Smooth muscle cell of the coronary artery (primary cell): Measurements from ENCODE around the gene ERVH48-1. TPM values are rescaled to one million over a fixed set of nuclear protein-coding genes. Genes with fewer than 3 reads are reported as not detected.

Experiments
- total RNA-seq: library from RNA; depleted of rRNA; stranded (reverse); fragments of >200 nt; gene quantifications from 2 replicates; pipeline ENCODE4 v1.2.3, GENCODE V29; 2014; ENCODE audit warnings: low replicate concordance

Gene ERVH48-1
- total RNA-seq: not detected in 2 replicates

GRCh38 chr21:42925114-42925926 is at the start of gene ERVH48-1:
Gene ERVH48-1, minus strand, starts transcription at chr21:42925630. Its CDS starts 6,624 bp downstream, at chr21:42919006.

GRCh38 chr21:42973991-42974831 is 48.8 kb upstream of the ERVH48-1 start, which contains the start of gene PKNOX1:
Gene PKNOX1, plus strand, starts transcription at chr21:42974562. Its CDS starts 29,820 bp downstream, at chr21:43004382.

GRCh38 chr21:42892931-42893755 is 32.3 kb downstream of the ERVH48-1 start, which contains the start of gene NDUFV3:
Gene NDUFV3, plus strand, starts transcription at chr21:42893309. Its CDS starts 25 bp downstream, at chr21:42893334.

GRCh38 chr21:42878993-42879787 is 46.2 kb downstream of the ERVH48-1 start, which contains the start of gene WDR4:
Gene WDR4, minus strand, starts transcription at chr21:42879539. Its CDS starts 44 bp downstream, at chr21:42879495.

Other genes starting within 250 kb of the ERVH48-1 start
- 9.2 TPM in 2 replicates for gene WDR4, start 46.1 kb downstream of the ERVH48-1 start, total RNA-seq
- 21.8 and 42.8 TPM in 2 replicates for gene NDUFV3, start 32.3 kb downstream of the ERVH48-1 start, total RNA-seq
- 12.6 and 15.3 TPM in 2 replicates for gene PKNOX1, start 48.9 kb upstream of the ERVH48-1 start, total RNA-seq
- 39.9 and 41.1 TPM in 2 replicates for gene CBS, start 150.2 kb upstream of the ERVH48-1 start, total RNA-seq
- 10.0 and 10.2 TPM in 2 replicates for gene U2AF1, start 181.9 kb upstream of the ERVH48-1 start, total RNA-seq
- gene CRYAA, start 243.4 kb upstream of the ERVH48-1 start, total RNA-seq: not detected in 2 replicates